EL (cell line): ENCODE measurements around the gene CCDC146.
"Not testable (repeated sequence)": the region's sequence is repeated elsewhere in the genome, so short reads cannot be mapped to it uniquely, and the experiment has no call there.

Source experiments
- DNase-seq: peaks from one replicate; pipeline ENCODE4 v3.0.0-alpha.2; 2016

The CCDC146 gene

GRCh38 chr7:77306231-77307067, 184.0 kb downstream of the CCDC146 start:
- no peak for DNase-seq

DNA sequence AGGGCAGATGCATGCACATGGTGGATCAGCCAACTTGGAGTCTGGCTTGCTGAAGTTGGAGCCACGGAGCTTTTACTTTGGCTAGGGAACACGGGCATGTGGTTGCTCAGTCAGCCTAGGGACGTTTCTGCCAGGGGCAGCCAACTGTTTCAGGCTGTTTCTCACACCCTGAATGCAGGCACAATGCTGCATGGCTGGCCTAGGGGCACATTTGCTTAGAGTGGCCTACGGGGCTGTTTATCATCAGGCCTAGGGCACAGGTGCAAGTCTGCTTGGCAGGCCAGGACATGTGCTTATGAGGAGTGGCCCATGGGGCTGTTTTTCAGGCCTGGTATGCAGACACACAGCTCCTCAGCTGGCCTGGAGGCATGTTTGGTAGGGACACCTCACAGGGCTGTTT, 186.4 kb downstream of the CCDC146 start:
- no peak for DNase-seq

DNA sequence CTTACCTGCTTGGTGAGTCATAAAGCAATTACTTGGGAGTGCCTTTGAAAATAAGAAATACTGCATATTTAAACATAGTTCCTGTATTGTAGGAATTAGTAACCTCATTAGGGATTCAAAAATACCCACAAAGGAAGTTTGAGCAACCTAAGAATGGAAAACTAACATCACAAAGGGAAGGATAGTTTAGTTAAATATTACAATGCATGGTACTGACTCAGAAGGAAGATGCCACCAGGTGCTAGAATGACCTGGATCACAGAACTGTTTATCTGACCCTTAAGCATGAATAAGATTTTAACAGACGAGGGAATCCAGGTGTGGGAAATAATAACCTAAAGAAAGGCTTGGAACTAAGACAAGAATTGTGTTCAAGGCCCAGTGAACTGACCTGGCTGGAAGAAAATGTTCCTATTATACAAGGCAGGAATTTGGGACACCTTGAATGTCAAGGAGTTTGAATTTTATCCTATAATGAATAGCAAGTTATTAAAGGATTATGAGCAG, 187.4 kb downstream of the CCDC146 start:
- no peak for DNase-seq

DNA sequence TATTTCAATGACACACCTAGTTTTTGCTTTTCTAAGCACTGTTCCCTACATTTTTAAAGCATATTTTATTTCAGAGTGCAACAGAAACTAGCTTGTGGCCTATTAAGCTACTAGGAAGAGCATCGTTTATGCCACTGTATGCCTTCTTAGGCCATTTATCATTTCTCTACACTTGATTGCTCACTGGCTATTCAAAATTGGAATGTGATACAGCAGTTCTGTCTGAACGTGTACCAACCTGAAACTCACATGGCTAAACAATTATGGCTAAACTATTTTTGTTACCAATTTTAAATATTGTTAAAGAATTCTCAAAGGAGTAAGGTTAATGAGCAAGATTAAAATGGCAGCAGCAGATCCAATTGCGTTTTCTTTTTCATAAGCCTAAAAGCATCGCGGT, 188.6 kb downstream of the CCDC146 start:
- no peak for DNase-seq

GRCh38 chr7:77313085-77313484, 190.7 kb downstream of the CCDC146 start:
- no peak for DNase-seq

DNA sequence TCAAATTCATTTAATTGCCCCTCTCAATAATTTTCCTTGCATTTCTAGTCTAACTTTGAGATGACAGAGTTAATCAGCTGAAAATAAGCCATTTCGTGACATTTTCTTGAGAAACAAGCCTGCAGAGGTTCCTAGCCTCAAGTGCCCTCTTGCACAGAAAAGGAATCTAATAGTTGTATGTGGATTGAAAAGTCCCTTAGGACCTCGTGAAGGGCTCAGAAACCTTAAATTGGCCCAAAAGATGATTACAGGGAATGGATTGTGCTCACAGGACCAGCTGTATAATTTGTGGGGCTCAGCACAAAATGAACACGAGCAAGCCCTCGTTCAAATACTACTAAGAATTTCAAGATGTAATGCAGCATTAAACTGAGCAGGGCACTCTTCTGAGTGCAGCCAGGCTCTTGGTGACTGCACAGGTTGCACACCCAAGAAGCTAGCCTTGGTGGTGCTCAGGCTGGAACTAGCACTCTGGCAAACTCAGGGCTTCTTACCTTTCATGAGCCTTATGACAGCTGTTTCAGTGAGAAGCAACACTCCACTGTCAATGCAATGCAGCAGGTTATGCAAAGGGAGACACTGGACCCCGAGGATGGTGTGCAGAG, 191.6 kb downstream of the CCDC146 start:
- DNase-seq: no peak

- DNase-seq: no peak
These were observed 192.8 kb downstream of the CCDC146 start for GRCh38 chr7:77315182-77315591.

DNA sequence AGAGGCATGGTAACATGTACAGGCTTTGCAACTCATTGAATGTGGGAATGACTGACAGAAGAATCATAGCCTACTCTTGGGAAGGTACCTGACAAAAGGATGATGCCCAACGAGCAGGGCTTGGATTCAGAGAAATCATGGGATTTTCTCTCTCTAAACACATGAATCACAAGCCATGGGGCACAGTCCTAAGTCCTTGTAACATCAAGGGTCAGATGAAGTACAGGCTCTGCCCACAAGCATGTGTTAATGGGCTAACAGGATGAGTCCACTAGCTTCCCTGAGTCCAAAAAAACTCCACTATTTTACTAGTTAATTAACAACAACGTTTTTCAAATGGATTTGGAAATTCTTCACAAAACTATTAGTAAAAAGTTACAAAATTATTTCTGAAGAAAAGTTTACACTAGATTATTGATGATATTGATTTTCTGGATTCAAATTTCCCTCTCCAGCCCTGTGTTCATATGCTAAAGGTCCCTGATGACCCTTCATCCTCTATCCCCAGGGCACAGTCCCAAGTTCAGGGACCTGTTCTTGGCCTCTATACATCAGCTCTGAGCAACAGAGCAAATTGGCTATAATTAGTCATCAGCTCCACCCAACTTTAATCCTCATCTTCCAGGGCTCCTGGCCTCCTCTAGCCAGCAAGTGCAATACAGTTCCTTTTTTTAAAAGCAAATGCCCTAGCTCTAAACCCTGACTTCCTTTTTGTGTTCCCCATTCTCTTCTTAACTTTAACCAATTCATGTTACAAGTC, 194.0 kb downstream of the CCDC146 start:
- no peak for DNase-seq

- no peak for DNase-seq
These were observed 195.6 kb downstream of the CCDC146 start for GRCh38 chr7:77318019-77318418.

DNA sequence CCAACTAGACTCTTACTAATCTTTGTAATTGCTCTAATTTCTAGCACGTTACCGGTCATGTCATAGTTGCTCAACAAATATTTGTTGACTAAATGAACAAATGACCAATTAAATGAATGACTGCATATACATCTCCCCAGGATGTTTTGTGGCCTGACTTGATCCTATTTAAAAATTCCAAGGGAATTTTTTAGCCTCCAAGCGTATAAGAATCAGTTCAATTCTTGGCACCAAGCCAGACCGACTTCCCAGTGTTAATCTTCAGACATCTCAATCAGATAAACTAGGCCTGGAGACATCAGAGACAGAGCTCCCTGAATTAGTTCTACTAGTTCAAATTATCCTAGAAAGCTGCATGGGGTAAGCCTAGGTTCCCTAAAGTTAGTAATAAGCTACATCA, 197.7 kb downstream of the CCDC146 start:
- DNase-seq: no peak

- DNase-seq: no peak
These were observed 198.3 kb downstream of the CCDC146 start for GRCh38 chr7:77320714-77321113.

DNA sequence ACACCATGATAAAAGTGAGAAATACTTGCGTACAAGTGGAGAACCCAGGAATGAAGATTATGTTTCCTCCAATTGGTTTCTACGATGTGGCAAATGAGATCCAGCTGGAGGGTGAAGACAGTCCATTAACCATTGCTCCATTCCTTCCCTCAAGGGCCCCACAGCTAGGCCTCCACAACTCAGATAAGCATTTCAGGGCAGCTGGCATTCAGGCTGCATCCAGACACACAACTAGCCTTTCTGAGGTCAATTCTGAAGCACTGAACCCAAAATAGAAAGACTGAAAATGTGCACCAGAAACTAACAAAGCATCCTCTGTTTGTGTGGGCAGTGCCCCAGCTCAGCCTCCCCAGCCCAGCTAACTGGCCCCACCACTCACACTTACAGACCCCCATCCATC, 198.9 kb downstream of the CCDC146 start:
- DNase-seq: no peak

- no peak for DNase-seq
These were observed 203.7 kb downstream of the CCDC146 start for GRCh38 chr7:77326131-77326530.

DNA sequence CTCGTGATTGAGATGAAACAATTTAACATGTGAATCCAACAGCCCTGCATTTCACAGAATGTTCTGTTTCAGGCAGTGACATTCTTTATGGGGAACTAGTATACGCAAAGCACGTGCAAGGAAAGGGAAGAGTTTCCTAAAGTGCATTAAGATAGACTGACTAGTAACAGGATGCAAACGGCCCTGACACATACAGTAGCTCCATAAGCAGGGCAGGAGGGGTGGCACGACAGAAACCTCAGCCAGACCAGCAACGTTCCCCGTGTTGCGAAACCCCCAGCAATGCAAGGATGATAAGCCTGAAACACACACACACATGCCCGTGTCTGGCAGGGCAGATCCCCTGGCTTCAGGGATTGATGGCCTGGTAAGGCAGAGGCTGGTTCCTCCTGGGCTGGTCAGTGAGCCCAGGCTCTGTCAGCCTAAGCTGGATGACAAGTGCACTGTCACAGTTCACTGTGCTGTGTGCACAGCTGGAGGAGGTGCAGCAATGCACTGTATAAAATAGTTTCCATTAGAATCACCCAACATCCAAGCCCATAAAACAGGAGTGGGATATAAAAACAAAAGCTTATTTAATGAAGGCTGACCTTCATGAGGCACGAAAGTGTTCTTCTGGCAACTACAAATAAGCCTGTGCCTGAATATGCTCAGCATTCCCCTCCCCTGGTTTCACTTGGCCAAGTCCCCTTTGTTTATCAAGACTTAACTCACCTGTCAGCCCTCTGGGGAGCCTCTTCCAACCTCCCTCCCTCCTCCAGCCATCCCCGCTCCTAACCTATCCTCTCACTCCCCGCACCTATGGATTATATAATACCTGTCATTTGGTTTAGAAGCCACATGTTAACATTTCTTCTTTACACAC, 204.9 kb downstream of the CCDC146 start:
- peak; percentile 87 for DNase-seq

GRCh38 chr7:77327932-77328628, 205.7 kb downstream of the CCDC146 start:
- peak; percentile 45 for DNase-seq

- DNase-seq: peak; percentile 18
These were observed 206.3 kb downstream of the CCDC146 start for GRCh38 chr7:77328669-77329068.

- DNase-seq: no peak
These were observed 207.2 kb downstream of the CCDC146 start for GRCh38 chr7:77329466-77330168.

DNA sequence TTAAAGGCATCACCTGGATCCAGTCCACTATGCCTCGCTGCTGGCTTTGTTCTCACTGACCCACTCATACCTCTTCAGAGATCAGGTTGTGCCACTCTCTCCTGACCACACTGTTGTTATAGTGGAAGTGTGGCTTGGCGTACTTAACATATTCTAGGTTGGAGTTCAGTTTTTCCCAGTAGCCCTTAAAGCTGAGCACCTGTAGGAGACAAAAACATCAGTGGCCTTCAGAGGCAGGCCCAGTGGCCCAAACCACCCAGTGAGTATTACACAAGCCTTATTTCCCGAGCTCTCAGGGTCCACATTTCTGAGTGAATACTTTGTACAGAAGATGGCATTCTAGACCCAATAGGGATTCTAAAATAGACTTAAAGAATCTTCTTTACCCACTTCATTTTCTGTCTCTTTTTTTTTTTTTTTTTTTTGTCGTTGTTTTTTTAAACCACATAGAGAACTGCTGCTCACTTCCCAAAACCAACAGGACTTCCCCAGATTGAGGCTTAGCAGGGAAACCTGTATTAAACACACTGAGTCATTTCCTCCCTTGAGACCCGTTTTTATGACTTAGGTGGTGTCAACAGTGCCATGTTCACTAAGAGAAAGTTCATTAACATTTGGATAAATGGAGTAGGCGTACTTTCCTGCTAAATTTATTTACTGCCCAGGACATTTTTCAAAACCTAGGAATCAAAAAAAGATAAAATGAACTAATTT, 207.9 kb downstream of the CCDC146 start:
- DNase-seq: peak; percentile 42

DNA sequence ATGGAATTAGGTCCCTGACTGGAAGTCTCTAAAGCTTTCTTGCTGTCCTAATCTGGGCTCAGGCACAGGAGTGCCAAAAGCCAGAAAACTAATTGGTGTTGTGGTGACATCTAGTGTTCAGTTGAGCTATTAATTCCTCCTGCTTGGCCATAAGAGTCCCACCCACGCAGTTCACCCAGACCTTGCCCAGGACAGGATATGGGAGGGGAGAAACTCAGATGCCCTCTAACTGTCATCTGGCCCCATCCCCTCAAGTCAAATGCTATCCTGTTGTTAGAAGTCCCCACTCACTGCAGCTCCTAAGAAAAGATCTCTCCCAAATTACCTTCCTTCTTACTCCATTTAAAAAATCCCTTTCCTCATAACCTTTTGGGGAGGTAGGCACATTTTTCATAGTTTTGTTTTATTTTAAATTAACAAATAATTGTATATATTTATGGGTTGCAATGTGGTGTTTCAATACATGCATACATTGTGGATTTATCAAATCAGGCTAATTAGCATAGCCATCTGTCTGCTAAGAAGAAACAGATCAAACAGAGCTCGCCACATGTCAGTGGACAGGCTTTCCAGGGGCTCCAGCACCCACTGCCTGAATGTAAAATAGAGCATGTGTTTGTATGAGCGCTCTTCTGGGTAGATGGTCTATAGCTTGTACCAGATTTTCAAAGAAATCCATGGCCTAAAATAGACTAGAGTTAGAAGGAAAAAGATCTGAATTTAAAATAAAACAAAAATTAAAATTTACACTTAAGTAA, 209.7 kb downstream of the CCDC146 start:
- peak; percentile 88 for DNase-seq

GRCh38 chr7:77334039-77334438, 211.6 kb downstream of the CCDC146 start:
- not testable (repeated sequence) for DNase-seq
